ENCODE measurements around the gene FBXL4. TPM values are rescaled to one million over a fixed set of nuclear protein-coding genes. Genes with fewer than 3 reads are reported as not detected.
A peak's percentile ranks its signal among the peaks of the same experiment; 100 is the strongest.

FBXL4 gene
- total RNA-seq, 4 donors from 2014 or later, result 14.5 to 26.7 (median 18.3) TPM

DNA sequence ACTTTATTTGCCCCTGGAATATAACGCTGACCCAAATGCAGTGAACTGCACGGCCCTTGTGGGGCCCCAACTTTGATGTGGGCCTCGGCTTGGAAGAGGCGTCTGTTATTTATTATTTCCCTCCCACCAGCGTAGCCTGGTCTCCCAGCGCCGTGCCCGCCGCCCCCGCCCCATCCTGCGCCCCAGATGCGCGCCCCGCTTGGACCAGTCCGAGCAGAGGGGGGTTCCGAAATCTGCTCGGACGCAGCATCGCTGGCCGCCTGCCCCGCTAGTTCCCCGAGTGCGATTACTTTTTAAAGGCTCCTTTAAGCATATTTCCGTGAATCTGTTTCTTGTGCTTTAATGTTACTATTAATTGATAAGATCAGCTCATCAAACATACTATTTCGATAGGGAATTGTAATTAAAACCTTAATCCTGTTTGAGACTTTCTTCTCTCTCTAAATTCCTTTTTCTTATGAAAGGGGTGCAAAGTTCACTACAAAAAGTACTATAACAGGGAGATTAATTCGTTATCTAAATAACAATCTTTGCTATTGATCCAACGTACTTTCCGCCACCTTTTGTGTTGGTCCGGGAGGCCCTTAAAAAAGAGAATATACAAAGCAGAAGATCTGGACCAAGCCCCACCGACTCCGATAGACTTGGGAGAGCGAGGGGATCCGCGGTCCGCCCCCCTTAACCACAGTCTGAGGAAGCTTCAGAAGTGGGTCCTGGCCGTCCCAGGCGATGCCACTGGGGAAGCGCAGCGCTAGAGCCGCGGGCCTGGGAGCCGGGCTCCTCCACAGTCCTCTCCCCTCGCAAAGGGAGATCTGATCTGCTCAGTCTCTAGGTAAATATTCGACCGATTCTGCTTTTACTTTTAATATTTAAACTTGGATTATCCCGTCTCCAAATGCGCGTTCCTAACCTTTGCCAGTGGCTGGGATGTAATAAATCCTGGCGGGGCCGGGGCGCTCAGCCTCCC lies 103.2 kb downstream of the FBXL4 start:
- Histone ChIP-seq H3K4me3 (peak overlapping the region; percentile 40), H3K36me3 (no peaks in the 10 kb centered on the region), H3K9me3 (no peaks in the 10 kb centered on the region), H3K27ac (no peak overlapping the region), H3K4me1 (peaks cover 35% of the 10 kb centered on the region), H3K27me3 (peaks cover 100% of the 10 kb centered on the region)
- TF ChIP-seq, protein P1, sequence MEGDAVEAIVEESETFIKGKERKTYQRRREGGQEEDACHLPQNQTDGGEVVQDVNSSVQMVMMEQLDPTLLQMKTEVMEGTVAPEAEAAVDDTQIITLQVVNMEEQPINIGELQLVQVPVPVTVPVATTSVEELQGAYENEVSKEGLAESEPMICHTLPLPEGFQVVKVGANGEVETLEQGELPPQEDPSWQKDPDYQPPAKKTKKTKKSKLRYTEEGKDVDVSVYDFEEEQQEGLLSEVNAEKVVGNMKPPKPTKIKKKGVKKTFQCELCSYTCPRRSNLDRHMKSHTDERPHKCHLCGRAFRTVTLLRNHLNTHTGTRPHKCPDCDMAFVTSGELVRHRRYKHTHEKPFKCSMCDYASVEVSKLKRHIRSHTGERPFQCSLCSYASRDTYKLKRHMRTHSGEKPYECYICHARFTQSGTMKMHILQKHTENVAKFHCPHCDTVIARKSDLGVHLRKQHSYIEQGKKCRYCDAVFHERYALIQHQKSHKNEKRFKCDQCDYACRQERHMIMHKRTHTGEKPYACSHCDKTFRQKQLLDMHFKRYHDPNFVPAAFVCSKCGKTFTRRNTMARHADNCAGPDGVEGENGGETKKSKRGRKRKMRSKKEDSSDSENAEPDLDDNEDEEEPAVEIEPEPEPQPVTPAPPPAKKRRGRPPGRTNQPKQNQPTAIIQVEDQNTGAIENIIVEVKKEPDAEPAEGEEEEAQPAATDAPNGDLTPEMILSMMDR (IDR thresholded peaks at IDR 0.05), result no peak
- no peak for TF ChIP-seq EP300 (IDR thresholded peaks at IDR 0.05)
- WGBS, result 13% methylated on average over 40 of the region's 51 CpGs
- no peak for DNase-seq (ENCODE audit: low spot score in 2 of 2)

DNA sequence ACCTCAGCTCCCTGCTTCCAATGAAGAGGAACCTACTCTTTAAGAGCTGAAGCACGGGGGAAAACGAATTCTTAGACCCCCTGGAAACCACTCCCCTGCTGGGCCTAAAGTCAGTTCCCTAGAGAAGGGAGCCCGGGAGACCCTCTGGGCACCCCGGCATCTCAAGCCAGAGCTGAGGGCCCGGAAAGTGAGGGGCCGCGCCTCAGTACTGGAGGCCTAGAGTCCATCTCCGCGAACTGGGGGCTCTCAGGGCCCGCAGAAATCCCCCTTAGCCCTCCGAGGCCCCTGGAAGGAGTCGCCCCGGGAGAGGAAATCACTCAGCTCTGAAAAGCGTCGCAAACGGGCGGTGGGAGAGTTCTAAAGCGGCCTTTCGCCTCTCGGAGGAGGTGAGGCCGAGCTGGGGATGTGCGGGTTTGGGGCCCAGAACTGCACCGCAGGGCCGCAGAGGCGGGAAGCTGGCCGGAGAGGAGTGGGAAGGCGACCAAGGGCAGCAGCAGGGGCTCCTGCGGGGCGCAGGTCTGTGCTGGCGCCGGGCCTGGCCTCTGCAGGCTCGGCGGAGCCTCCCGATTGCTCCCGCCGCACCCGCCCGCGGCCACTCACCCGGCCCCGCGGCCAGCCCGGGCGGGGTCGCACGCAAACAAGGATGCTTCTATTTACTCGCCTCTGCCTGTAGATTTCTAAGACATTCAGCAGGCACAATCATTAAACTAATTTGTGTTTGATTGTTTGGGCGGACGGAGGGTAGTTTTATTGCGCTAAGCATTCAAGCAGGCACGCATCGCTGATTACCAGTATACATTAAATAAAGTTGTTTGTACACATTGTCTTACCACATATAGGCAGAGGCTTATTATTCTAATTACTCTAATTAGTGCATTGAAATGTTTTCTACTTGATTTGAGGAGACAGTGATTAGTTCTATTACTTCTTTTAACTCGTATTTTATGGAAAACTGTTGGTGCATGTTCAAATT lies 104.2 kb downstream of the FBXL4 start:
- WGBS, result 40% methylated on average over 35 of the region's 53 CpGs
- Histone ChIP-seq H3K36me3 (no peaks in the 10 kb centered on the region), H3K9me3 (no peaks in the 10 kb centered on the region), H3K4me1 (peaks cover 35% of the 10 kb centered on the region), H3K4me3 (no peak overlapping the region), H3K27me3 (peaks cover 100% of the 10 kb centered on the region), H3K27ac (no peak overlapping the region)
- TF ChIP-seq POLR2A (IDR thresholded peaks at IDR 0.05) (no peak), EP300 (IDR thresholded peaks at IDR 0.05) (no peak)
- TF ChIP-seq, protein P1 (IDR thresholded peaks at IDR 0.05), result no peak
- DNase-seq (ENCODE audit: low spot score in 2 of 2), result no peak

DNA sequence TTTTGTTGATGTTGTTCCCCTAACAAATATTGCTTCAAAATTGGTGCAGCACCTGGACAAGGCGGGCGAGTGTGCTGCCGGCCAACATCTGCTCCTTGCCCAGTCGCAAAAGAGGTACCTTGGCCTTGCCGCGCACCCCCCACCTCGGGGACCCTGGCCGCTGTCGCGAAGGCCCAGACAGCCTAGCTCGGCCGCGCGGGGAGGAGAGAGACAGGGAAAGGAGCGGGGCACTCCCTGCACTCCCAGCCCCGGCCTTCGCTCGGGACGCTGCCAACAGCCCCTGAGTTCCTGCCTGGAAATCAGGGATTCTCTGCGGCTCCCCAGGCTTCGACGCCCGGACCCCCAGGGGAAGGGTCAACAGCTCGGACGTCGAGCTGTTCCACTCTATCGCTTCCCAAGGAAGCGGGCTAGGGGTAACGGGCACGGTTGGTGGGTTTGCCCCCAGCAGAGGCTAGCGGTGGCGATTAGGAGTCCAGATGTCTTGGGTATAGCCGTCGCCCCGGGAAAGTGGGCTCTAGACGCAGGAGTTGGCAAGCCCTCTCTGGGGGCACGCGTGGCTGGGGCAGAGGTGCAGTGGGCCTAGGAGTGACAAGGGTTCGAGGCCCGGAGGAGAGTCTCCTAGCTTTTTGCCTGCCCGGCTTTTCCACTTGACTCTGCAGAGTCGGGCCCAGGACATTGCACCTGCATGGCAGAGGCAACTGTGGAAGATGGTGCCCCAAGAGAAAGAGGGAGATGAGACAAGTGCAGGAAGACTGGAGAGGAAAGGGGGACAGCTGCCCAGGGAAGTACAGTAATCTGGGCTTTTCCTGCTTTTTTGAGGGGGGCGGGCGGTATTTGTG lies 105.2 kb downstream of the FBXL4 start:
- no peak for DNase-seq (ENCODE audit: low spot score in 2 of 2)
- WGBS, result 48% methylated on average over 14 of the region's 44 CpGs
- H3K27me3 ChIP-seq, result peaks cover 100% of the 10 kb centered on the region

DNA sequence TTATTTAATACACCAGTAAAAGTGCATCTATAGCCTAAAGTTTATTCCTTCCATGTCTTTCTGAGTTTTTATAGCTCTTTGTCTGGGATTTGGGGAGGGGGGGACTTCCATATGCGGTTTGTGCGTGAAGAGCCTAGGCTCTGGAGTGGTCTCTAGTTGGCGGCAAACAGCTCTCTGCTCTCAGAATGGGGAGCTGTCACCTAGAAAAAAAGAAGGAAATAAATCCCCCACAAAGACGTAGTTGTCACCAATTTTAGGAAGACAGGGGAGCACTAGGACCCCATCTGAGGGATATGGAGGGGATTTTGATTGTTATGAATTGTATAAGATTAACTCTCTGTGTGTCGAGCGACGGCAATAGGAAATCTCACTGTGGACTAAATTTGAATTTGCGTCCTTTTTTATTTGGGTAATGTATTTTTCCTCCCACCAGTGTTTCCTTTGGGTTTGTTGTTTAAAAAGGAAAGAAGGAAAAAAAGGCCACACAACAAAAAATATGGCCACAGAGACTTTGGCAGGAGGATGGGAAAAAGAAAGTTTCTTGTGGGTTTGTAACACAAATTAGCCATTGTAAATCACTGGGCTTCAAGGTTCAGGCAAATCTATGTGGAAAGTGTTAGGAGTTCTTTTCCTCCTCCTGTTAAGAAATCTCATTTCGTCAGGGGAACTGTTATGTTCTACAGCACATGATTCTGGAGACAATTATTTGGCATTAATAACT lies 106.0 kb downstream of the FBXL4 start:
- no peak for DNase-seq (ENCODE audit: low spot score in 2 of 2)
- Histone ChIP-seq H3K4me3 (no peak overlapping the region), H3K4me1 (peaks cover 23% of the 10 kb centered on the region), H3K9me3 (no peaks in the 10 kb centered on the region), H3K36me3 (no peaks in the 10 kb centered on the region), H3K27me3 (peaks cover 100% of the 10 kb centered on the region), H3K27ac (no peak overlapping the region)
- WGBS, result 51% methylated on average over 9 of the region's 9 CpGs
- TF ChIP-seq POLR2AphosphoS5 (IDR thresholded peaks at IDR 0.05), result no peak
- TF ChIP-seq, protein P1 (IDR thresholded peaks at IDR 0.05), result no peak
- TF ChIP-seq POLR2A (IDR thresholded peaks at IDR 0.05), result no peak
- TF ChIP-seq EP300 (IDR thresholded peaks at IDR 0.05), result no peak

More for the DNA sequence above, 105.2 kb downstream of the FBXL4 start:
- Histone ChIP-seq H3K9me3 (no peaks in the 10 kb centered on the region), H3K4me1 (peaks cover 26% of the 10 kb centered on the region), H3K4me3 (no peak overlapping the region), H3K36me3 (no peaks in the 10 kb centered on the region), H3K27ac (no peak overlapping the region)
- TF ChIP-seq POLR2AphosphoS5 (IDR thresholded peaks at IDR 0.05), result no peak
- TF ChIP-seq EP300 (IDR thresholded peaks at IDR 0.05), result no peak
- no peak for TF ChIP-seq POLR2A (IDR thresholded peaks at IDR 0.05)
- TF ChIP-seq, protein P1 (IDR thresholded peaks at IDR 0.05), result no peak
